ENCODE results near the gene CEBPA. TPM values are rescaled to one million over a fixed set of nuclear protein-coding genes. Genes with fewer than 3 reads are reported as not detected.
A peak's percentile ranks its signal among the peaks of the same experiment; 100 is the strongest.

Gene CEBPA
- polyA plus RNA-seq (2012; ENCODE audit: missing spikeins): not detected

GRCh38 chr19:33302175-33302973, at the start of gene CEBPA:
CEBPA (minus strand) TSS chr19:33302534; CDS start chr19:33302414, 120 bp downstream.
- FAIRE-seq: no peak

DNA sequence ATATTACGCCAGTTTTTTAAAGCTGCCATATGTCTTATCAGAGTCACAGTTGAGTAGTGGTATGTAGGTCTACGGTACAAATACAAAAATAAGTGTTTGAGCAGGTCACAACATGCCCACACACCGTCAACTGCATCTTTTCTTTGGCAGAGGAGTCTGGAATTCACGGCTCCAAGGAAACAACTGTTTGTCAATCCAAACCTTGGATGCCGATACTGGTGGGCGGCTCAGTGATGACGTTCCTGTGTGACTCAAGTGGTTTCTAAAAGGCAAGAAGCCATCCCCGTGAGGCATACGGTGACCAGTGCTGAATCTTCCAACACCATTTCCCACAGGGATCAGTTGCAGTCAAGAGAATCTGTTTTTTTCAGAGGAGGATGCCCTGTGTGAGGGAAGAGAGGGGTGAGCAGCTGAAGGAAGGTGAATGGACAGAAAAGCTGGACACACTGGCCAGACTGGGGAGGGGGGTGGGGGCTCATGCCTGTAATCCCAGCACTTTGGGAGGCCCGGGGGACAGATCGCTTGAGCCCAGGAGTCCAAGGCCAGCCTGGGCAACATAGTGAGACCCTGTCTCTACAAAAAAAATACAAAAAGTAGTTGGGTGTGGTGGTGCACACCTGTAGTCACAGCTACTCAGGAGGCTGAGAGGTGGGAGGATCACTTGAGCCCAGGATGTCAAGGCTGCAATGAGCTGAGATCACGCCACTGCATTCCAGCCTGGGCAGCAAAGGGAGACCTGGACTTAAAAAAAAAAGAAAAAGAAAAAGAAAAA, 48.4 kb upstream of the CEBPA start:
- FAIRE-seq (no peak), DNase-seq (ENCODE audit: insufficient read length) (no peak)
- TF ChIP-seq POLR2AphosphoS5 (IDR thresholded peaks at IDR 0.05; ENCODE audit: low read depth, low read length) (no peak), POLR2A (IDR thresholded peaks at IDR 0.05; ENCODE audit: low read depth, low read length) (no peak), TAF1 (IDR thresholded peaks at IDR 0.05; ENCODE audit: borderline replicate concordance, low read depth, low read length) (no peak)

More at GRCh38 chr19:33302175-33302973, at the start of gene CEBPA:
- DNase-seq (ENCODE audit: insufficient read length): peak; percentile 80
- peak; percentile 32; the same call in 1 of the 2 replicates for TF ChIP-seq POLR2A (IDR thresholded peaks at IDR 0.05; ENCODE audit: low read depth, low read length)
- no peak for TF ChIP-seq TAF1 (IDR thresholded peaks at IDR 0.05; ENCODE audit: borderline replicate concordance, low read depth, low read length)
- TF ChIP-seq POLR2AphosphoS5 (IDR thresholded peaks at IDR 0.05; ENCODE audit: low read depth, low read length): no peak

- FAIRE-seq (no peak), DNase-seq (ENCODE audit: insufficient read length) (no peak)
- no peak for TF ChIP-seq POLR2AphosphoS5 (IDR thresholded peaks at IDR 0.05; ENCODE audit: low read depth, low read length)
- TF ChIP-seq TAF1 (IDR thresholded peaks at IDR 0.05; ENCODE audit: borderline replicate concordance, low read depth, low read length): no peak
- no peak for TF ChIP-seq POLR2A (IDR thresholded peaks at IDR 0.05; ENCODE audit: low read depth, low read length)
Measured at GRCh38 chr19:33349319-33350289, 47.3 kb upstream of the CEBPA start.

DNA sequence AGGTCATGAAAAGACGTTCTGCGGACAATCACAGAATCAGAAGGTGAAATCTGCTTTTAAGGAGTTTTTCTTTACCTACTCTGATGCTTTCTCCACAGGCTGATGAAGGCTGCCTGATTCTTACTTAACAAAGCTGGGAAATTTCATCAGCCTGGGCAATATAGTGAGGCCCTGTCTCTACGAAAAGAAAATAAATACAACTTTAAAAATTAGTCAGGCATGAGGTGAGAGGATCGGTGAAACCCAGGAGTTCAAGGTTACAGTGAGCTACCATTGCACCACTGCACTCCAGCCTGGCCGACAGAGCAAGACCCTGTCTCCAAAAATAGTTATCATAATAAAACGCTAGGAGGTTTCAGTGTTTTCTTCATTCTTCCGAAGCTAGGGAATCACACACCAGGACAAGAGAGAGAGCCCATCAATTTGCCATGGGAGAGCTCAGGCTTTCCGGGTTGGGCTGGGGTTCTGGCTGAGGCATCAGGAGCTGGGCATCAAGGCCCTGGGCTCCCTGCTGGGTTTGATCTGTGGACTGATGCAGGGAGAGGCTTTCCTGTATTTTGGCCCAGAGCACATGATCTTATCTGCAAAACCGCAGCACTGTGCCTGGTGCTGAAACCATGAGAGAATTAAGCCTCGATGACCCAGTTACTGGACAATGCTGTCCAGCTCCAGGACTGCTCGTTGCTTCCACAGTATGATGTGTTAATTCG, 46.1 kb upstream of the CEBPA start:
- no peak for FAIRE-seq
- no peak for TF ChIP-seq POLR2AphosphoS5 (IDR thresholded peaks at IDR 0.05; ENCODE audit: low read depth, low read length)
- no peak for DNase-seq (ENCODE audit: insufficient read length)

GRCh38 chr19:33347300-33347699, 45.0 kb upstream of the CEBPA start:
- TF ChIP-seq POLR2AphosphoS5 (IDR thresholded peaks at IDR 0.05; ENCODE audit: low read depth, low read length) (no peak), POLR2A (IDR thresholded peaks at IDR 0.05; ENCODE audit: low read depth, low read length) (no peak), TAF1 (IDR thresholded peaks at IDR 0.05; ENCODE audit: borderline replicate concordance, low read depth, low read length) (no peak)
- DNase-seq (ENCODE audit: insufficient read length) (no peak), FAIRE-seq (no peak)

DNA sequence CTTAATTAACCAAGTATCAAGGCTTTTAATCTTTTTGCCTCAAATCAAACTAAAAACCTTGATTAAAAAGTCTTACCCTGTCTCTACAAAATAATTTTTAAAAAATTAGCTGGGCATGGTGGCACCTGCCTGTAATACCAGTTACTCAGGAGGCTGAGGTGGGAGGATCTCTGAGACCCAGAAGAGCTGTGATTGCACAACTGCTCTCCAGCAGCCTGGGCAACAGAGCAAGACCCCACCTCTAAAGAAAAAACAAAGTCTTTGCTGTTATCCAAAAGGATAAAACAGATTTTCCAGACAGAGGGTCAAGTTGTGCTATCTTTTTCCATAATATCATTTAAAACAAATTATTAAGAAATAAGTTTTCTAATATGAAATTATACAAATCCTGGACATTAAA, 44.3 kb upstream of the CEBPA start:
- FAIRE-seq: no peak
- no peak for TF ChIP-seq POLR2AphosphoS5 (IDR thresholded peaks at IDR 0.05; ENCODE audit: low read depth, low read length)
- TF ChIP-seq TAF1 (IDR thresholded peaks at IDR 0.05; ENCODE audit: borderline replicate concordance, low read depth, low read length): no peak
- no peak for TF ChIP-seq POLR2A (IDR thresholded peaks at IDR 0.05; ENCODE audit: low read depth, low read length)
- DNase-seq (ENCODE audit: insufficient read length): no peak

DNA sequence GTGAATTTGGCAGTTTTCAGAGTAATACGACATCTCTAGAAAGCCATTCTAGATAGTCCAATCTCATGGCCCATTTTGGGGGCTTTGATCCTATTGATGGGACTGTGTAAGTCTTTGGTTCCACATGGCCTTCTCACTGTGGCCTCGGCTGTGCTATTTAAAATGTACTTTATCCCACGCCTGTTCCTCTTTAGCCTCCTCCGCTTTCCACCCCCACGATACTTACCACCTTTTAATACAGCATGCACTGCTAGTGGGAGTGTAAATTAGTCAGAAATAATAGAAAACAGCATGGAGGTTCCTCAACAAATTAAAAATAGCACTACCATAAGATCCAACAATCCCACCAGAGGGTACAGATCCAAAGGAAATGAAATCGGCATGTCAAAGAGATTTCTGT, 42.8 kb upstream of the CEBPA start:
- no peak for TF ChIP-seq POLR2A (IDR thresholded peaks at IDR 0.05; ENCODE audit: low read depth, low read length)
- no peak for TF ChIP-seq POLR2AphosphoS5 (IDR thresholded peaks at IDR 0.05; ENCODE audit: low read depth, low read length)
- no peak for TF ChIP-seq TAF1 (IDR thresholded peaks at IDR 0.05; ENCODE audit: borderline replicate concordance, low read depth, low read length)
- no peak for DNase-seq (ENCODE audit: insufficient read length)
- FAIRE-seq: no peak

GRCh38 chr19:33344573-33344925, 42.2 kb upstream of the CEBPA start:
- FAIRE-seq (no peak), DNase-seq (ENCODE audit: insufficient read length) (no peak)
- TF ChIP-seq POLR2AphosphoS5 (IDR thresholded peaks at IDR 0.05; ENCODE audit: low read depth, low read length) (no peak), TAF1 (IDR thresholded peaks at IDR 0.05; ENCODE audit: borderline replicate concordance, low read depth, low read length) (no peak), POLR2A (IDR thresholded peaks at IDR 0.05; ENCODE audit: low read depth, low read length) (no peak)

DNA sequence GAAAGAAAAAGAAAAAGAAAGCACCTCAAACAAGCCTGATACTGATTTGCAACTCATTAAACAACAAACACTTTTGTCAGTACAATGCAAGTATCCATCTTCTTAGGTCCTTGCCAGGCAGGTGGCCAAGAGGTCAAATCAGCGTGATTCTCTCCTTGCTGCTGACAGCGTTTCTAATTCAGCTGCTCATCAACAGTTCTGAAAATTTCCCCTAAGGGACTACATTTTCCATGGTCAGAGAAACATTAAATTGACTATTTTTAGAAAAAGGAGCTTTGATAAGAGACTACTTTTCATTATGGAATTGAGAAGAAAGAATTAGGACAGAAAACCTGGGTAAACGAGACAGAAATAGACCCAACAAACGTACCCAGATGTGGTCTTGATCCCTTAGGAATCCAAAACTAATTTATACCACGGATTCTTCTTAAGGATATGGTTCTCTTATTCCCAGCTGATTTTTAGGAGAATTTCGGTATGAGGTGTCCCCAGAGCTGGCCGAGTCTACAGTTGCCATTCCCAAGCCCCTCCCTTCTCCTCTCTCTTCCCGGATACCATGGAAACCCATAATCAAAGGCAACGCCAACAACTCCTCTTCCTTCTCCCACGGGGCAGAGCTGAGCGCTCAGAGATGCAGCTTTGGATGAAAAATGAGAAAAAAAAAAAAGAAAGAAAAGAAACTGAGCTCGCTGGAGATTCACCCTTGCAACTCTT, 41.7 kb upstream of the CEBPA start:
- no peak for DNase-seq (ENCODE audit: insufficient read length)
- TF ChIP-seq TAF1 (IDR thresholded peaks at IDR 0.05; ENCODE audit: borderline replicate concordance, low read depth, low read length) (no peak), POLR2AphosphoS5 (IDR thresholded peaks at IDR 0.05; ENCODE audit: low read depth, low read length) (no peak), POLR2A (IDR thresholded peaks at IDR 0.05; ENCODE audit: low read depth, low read length) (no peak)
- no peak for FAIRE-seq

- FAIRE-seq: no peak
- no peak for DNase-seq (ENCODE audit: insufficient read length)
- no peak for TF ChIP-seq POLR2AphosphoS5 (IDR thresholded peaks at IDR 0.05; ENCODE audit: low read depth, low read length)
- TF ChIP-seq POLR2A (IDR thresholded peaks at IDR 0.05; ENCODE audit: low read depth, low read length): no peak
- TF ChIP-seq TAF1 (IDR thresholded peaks at IDR 0.05; ENCODE audit: borderline replicate concordance, low read depth, low read length): no peak
Measured at GRCh38 chr19:33343301-33343700, 41.0 kb upstream of the CEBPA start.

All from GM12892 (cell line).